Astrocyte of the cerebellum (primary cell): ENCODE results near the gene SEC62.

ENCODE experiments used
- DNase-seq: peaks from one replicate; pipeline ENCODE4 v3.0.0-alpha.2; 2011; ENCODE audit warnings: low read depth
- H3K4me3 ChIP-seq: 2 replicates; pipeline ENCODE4 v1.5.1; 2011; ENCODE audit warnings: mild to moderate bottlenecking, low read depth, low read length, moderate library complexity
- in situ Hi-C: cut with HindIII; loops from 2 replicates; pipeline ENCODE4 v1.10.0; 2017; ENCODE audit warnings: low sequenced_read_pairs
- TF ChIP-seq, protein P1 (sequence below): IDR thresholded peaks from 2 replicates; pipeline ENCODE4 v1.5.1; 2012; ENCODE audit warnings: low read length, low read depth, moderate library complexity, mild to moderate bottlenecking; ENCODE audit errors: missing control alignments

Gene SEC62

DNA sequence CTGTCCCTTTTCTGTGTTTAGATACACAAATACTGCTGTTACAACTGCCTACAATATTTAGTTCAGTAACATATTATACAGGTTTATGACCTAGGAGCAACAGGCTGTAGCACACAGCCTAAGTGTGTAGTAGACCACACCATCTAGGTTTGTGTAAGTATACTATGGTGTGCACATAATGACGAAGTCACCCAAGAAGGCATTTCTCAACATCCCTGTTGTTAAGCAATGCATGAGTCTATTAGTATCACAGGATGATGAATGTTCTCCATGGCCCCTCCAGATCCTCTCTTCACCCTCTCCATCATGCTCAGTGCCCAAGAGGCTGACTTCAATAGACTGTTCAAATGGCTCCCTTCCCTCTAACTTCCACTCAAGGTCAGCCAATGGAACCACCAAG lies 14.6 kb upstream of the SEC62 start:
- TF ChIP-seq, protein P1, sequence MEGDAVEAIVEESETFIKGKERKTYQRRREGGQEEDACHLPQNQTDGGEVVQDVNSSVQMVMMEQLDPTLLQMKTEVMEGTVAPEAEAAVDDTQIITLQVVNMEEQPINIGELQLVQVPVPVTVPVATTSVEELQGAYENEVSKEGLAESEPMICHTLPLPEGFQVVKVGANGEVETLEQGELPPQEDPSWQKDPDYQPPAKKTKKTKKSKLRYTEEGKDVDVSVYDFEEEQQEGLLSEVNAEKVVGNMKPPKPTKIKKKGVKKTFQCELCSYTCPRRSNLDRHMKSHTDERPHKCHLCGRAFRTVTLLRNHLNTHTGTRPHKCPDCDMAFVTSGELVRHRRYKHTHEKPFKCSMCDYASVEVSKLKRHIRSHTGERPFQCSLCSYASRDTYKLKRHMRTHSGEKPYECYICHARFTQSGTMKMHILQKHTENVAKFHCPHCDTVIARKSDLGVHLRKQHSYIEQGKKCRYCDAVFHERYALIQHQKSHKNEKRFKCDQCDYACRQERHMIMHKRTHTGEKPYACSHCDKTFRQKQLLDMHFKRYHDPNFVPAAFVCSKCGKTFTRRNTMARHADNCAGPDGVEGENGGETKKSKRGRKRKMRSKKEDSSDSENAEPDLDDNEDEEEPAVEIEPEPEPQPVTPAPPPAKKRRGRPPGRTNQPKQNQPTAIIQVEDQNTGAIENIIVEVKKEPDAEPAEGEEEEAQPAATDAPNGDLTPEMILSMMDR = no peak
- no peak for DNase-seq
- in situ Hi-C loops = no loop called here
- no peak overlapping the region for H3K4me3 ChIP-seq

GRCh38 chr3:169953462-169954141 lies 13.0 kb upstream of the SEC62 start:
- in situ Hi-C loops = no loop called here
- H3K4me3 ChIP-seq = no peak overlapping the region
- TF ChIP-seq, protein P1 = no peak
- DNase-seq = no peak

DNA sequence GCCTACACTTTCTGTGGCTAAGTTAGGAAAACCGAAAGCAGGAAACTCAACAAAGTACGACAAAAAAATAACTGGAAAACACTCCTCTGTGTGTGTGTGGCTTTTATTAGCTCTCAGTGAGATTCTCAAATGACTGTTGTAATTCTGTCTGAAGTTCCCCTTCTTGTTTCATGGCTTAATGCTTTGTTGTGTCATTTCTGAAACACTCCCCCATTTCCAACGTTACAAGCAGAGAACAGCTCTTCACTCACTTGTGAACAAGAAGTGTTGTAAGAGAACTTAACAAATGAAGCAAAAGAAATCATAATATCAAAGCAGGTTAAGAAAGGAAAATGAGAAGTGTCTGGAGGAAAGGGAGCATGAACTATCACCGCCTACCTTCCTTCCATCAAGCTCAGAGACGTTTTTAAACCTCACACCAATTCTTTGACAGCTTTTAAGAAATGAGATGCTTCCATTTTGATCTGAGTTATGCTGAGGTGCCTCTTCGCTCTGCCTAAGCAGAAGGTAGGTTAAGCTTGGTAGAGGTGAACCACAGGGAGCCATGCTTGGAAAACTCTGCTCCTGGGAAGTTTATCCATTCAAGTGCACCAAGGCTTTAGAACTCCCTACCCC lies 12.4 kb upstream of the SEC62 start:
- H3K4me3 ChIP-seq = no peak overlapping the region
- in situ Hi-C loops = no loop called here
- TF ChIP-seq, protein P1 = no peak

GRCh38 chr3:169955406-169955805 lies 11.2 kb upstream of the SEC62 start:
- no peak overlapping the region for H3K4me3 ChIP-seq
- TF ChIP-seq, protein P1 = no peak
- in situ Hi-C loops = no loop called here
- no peak for DNase-seq

More for the DNA sequence above, 12.4 kb upstream of the SEC62 start:
- DNase-seq = no peak

- TF ChIP-seq, protein P1 = no peak
- in situ Hi-C loops = no loop called here
- no peak overlapping the region for H3K4me3 ChIP-seq
- no peak for DNase-seq
Measured at GRCh38 chr3:169964176-169964575, 2.4 kb upstream of the SEC62 start.

DNA sequence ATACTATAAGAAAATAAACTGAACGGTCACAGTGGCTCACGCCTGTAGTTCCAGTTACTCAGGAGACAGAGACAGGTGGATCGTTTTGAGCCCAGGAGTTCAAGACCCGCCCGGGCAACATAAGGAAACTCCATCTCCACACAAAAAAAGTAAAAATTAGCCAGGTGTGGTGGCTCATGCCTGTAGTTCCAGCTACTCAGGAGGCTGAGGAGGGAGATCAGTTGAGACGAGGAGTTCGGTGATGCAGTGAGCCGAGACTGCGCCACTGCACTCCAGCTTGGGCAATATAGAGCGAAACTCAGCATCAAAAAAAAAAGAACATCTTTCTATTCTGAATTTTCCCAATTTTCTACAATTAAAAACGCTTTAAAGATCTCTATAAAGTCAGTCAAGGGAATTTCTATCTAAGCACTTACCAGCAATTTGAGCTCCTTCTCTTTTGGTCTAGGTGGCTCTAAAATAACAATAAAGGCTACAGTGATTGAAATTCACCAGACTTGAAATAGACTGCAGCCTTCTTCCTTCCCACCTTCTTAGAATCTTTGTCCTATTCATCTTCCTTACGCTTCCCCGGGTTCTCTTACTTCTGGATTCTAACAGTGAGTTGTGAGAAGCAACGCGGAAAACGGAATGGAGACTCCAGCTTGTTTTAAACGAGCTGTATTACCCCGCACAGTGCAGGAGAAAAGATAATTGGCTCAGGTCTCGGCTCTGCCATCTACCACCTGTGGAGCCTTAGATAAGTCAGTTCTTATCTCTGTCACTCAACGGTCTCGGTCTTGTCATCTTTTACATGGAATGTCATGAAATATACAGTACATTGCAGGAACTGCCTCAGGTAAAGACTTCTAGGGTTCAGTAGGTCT lies 812 bp upstream of the SEC62 start:
- H3K4me3 ChIP-seq = peak overlapping the region; percentile 72
- DNase-seq = peak; percentile 0
- in situ Hi-C loops = no loop called here
- TF ChIP-seq, protein P1 = no peak
